K562 (cell line): ENCODE results near the gene SGCG. TPM values are rescaled to one million over a fixed set of nuclear protein-coding genes. Genes with fewer than 3 reads are reported as not detected.

Source experiments
- ATAC-seq: fragments of 200-7000 bp; cut with Tn5 transposase; 3 replicates; pipeline ENCODE4 v1.9.1; 2020; ENCODE audit warnings: moderate library complexity
- BruUV-seq: library from RNA; stranded (reverse); fragments of 400-500 nt; replicated peaks from 2 replicates; lab custom pipeline; 2021; lab: Mats Ljungman, UMichigan
- CTCF ChIA-PET: fragments of 300-600 bp; formaldehyde crosslinking; extraction: SDS; loops from one replicate; lab custom pipeline; 2021; ENCODE audit warnings: low intra/inter-chr PET ratio; lab: Yijun Ruan, JAX
- POLR2A ChIA-PET: fragments of 300-600, 350-650 bp; sonication (Branson Sonifier 250); formaldehyde crosslinking; extraction: SDS; loops from one replicate; lab custom pipeline; 2021; ENCODE audit warnings: antibody characterized with exemption, inconsistent platforms; lab: Yijun Ruan, JAX
- DNase-seq, 4 experiments: peaks; one replicate each; pipeline versions ENCODE4 v3.0.0 to v3.0.0-alpha.2; 2011 to 2018; ENCODE audit warnings: low spot score in 3 of 4, mixed read lengths in 3 of 4; ENCODE audit errors: extremely low read depth in 1 of 4
- FAIRE-seq: peaks from 2 replicates; lab custom pipeline; 2011; peaks lifted over from hg19 to GRCh38; lab: Jason Lieb, UNC
- H2AFZ ChIP-seq: 2 replicates; pipeline ENCODE4 v1.6.0; 2011; ENCODE audit warnings: low read depth, low read length, control low read depth, inconsistent platforms
- H3K27ac ChIP-seq: fragments of 200-600 bp; 3 replicates; pipeline ENCODE4 v1.8.0; 2011; ENCODE audit warnings: low read depth, mild to moderate bottlenecking, control low read depth, inconsistent platforms, low read length, moderate library complexity, mixed read lengths; ENCODE audit errors: extremely low read depth
- H3K27me3 ChIP-seq, 2 experiments: fragments of 300-600 bp in 1 of 2; 2 replicates in 1 of 2; 3 replicates in 1 of 2; pipeline versions ENCODE4 v1.6.0 to v1.8.0; 2011; ENCODE audit warnings: inconsistent platforms in 2 of 2, low read length in 2 of 2, mild to moderate bottlenecking in 1 of 2, mixed read lengths in 1 of 2, moderate library complexity in 1 of 2; ENCODE audit not compliant: control insufficient read depth in 2 of 2, insufficient read depth in 2 of 2
- H3K36me3 ChIP-seq: fragments of 300-600 bp; 3 replicates; pipeline ENCODE4 v1.8.0; 2011; ENCODE audit warnings: mild to moderate bottlenecking, low read length, inconsistent platforms; ENCODE audit not compliant: control insufficient read depth, insufficient read depth
- H3K4me1 ChIP-seq, 2 experiments: fragments of 200-600 bp in 1 of 2; replicated peaks in 1 of 2; 2 replicates in 1 of 2; 3 replicates in 1 of 2; pipeline versions ENCODE4 v1.5.1 to v1.8.0; 2011; ENCODE audit warnings: inconsistent platforms in 2 of 2, low read length in 2 of 2, mild to moderate bottlenecking in 1 of 2, mixed read lengths in 1 of 2, moderate library complexity in 1 of 2; ENCODE audit not compliant: control insufficient read depth in 2 of 2, insufficient read depth in 2 of 2
- H3K4me2 ChIP-seq: 2 replicates; pipeline ENCODE4 v1.6.1; 2011; ENCODE audit warnings: low read length, control low read depth, inconsistent platforms, mixed read lengths; ENCODE audit not compliant: insufficient read depth
- H3K4me3 ChIP-seq: fragments of 200-600 bp; sonication (generic), shearing (Covaris generic); 2 replicates; pipeline ENCODE4 v1.5.1; 2016; ENCODE audit warnings: control low read depth, inconsistent platforms
- H3K79me2 ChIP-seq: fragments of 200-600 bp; 3 replicates; pipeline ENCODE4 v1.8.0; 2011; ENCODE audit warnings: low read length, inconsistent platforms; ENCODE audit not compliant: control insufficient read depth, insufficient read depth
- H3K9ac ChIP-seq, 2 experiments: 2 replicates each; pipeline versions ENCODE4 v1.6.0 to v1.6.1; 2011; ENCODE audit warnings: low read depth in 2 of 2, low read length in 2 of 2, control low read depth in 1 of 2, inconsistent platforms in 1 of 2, mild to moderate bottlenecking in 1 of 2, mixed read lengths in 1 of 2; ENCODE audit not compliant: insufficient read depth in 1 of 2
- H3K9me1 ChIP-seq: one replicate; pipeline ENCODE4 v1.6.0; 2011; ENCODE audit warnings: inconsistent platforms, mild to moderate bottlenecking, low read length, moderate library complexity; ENCODE audit not compliant: control insufficient read depth, insufficient read depth
- H3K9me3 ChIP-seq: replicated peaks from 2 replicates; pipeline ENCODE4 v1.5.1; 2011; ENCODE audit warnings: low read depth, low read length, inconsistent platforms; ENCODE audit not compliant: control insufficient read depth, insufficient read depth
- H4K20me1 ChIP-seq: replicated peaks from 2 replicates; pipeline ENCODE4 v1.6.1; 2011; ENCODE audit warnings: low read length, inconsistent platforms, mixed read lengths; ENCODE audit not compliant: control insufficient read depth, insufficient read depth
- ARID3A ChIP-seq: IDR thresholded peaks from 2 replicates; pipeline ENCODE4 v1.6.1; 2012; ENCODE audit warnings: low read depth, low read length, improper control_type of control experiment, borderline replicate concordance
- ASH1L ChIP-seq: fragments of 450-650 bp; IDR thresholded peaks from 2 replicates; pipeline ENCODE4 v1.6.1; 2018; ENCODE audit warnings: borderline replicate concordance, mild to moderate bottlenecking, low read depth; ENCODE audit not compliant: partially characterized antibody
- ATF4 ChIP-seq: fragments of 450-650 bp; formaldehyde crosslinking; IDR thresholded peaks from 2 replicates; pipeline ENCODE4 v1.4.0; 2022; ENCODE audit warnings: mild to moderate bottlenecking, moderate library complexity
- CBFA2T2 ChIP-seq: fragments of 450-650 bp; conservative IDR thresholded peaks from 2 replicates; pipeline ENCODE4 v1.6.1; 2017; ENCODE audit warnings: mild to moderate bottlenecking
- CREB3L1 ChIP-seq: fragments of 450-650 bp; IDR thresholded peaks from 2 replicates; pipeline ENCODE4 v1.6.1; 2014; ENCODE audit warnings: low read depth, mild to moderate bottlenecking, moderate library complexity, borderline replicate concordance
- DACH1 ChIP-seq: fragments of 450-650 bp; IDR thresholded peaks from 2 replicates; pipeline ENCODE4 v1.6.1; 2018; ENCODE audit not compliant: partially characterized antibody
- MTA2 ChIP-seq: fragments of 450-650 bp; IDR thresholded peaks from 2 replicates; pipeline ENCODE4 v1.6.1; 2016; ENCODE audit warnings: low read depth
- NFRKB ChIP-seq: fragments of 450-650 bp; IDR thresholded peaks from 2 replicates; pipeline ENCODE4 v1.6.1; 2016; ENCODE audit warnings: low read depth
- PHB2 ChIP-seq: fragments of 450-650 bp; IDR thresholded peaks from 2 replicates; pipeline ENCODE4 v1.6.1; 2017; ENCODE audit warnings: low read depth
- PHF20 ChIP-seq: fragments of 450-650 bp; IDR thresholded peaks from 2 replicates; pipeline ENCODE4 v1.6.1; 2018; ENCODE audit not compliant: partially characterized antibody
- POU5F1 ChIP-seq: fragments of 150-350 bp; IDR thresholded peaks from 2 replicates; pipeline ENCODE4 v1.6.1; 2014; ENCODE audit warnings: borderline replicate concordance, low read length, low read depth, mild to moderate bottlenecking; ENCODE audit not compliant: partially characterized antibody
- SETDB1 ChIP-seq: IDR thresholded peaks from one replicate; pipeline ENCODE4 v1.6.1; 2012; ENCODE audit warnings: low read length, control low read depth, inconsistent platforms
- SMARCE1 ChIP-seq: fragments of 450-650 bp; IDR thresholded peaks from 2 replicates; pipeline ENCODE4 v1.7.1; 2016; ENCODE audit warnings: mild to moderate bottlenecking
- SNAPC5 ChIP-seq: fragments of 250-450 bp; sonication (Bioruptor Pico); IDR thresholded peaks from 2 replicates; pipeline ENCODE4 v1.8.0; 2021; ENCODE audit warnings: moderate library complexity, mild to moderate bottlenecking, inconsistent platforms
- SRSF1 ChIP-seq: fragments of 200-400 bp; formaldehyde crosslinking; IDR thresholded peaks from 2 replicates; pipeline ENCODE4 v1.6.1; 2017; ENCODE audit warnings: mild to moderate bottlenecking, low read depth, low read length, moderate library complexity
- ZNF212 ChIP-seq: fragments of 450-650 bp; formaldehyde crosslinking; IDR thresholded peaks from 2 replicates; pipeline ENCODE4 v1.4.0; 2020; ENCODE audit warnings: mild to moderate bottlenecking
- ZNF232 ChIP-seq: sonication (generic); formaldehyde crosslinking; IDR thresholded peaks from 2 replicates; pipeline ENCODE4 v1.8.0; 2022; ENCODE audit warnings: mild to moderate bottlenecking, missing genetic modification reagents
- WGBS: fragments of 100-300 bp; shearing (Covaris generic); methylation state at CpG from one replicate; pipeline ENCODE4 v1.1.6; 2016; ENCODE audit warnings: low coverage, mixed read lengths; ENCODE audit not compliant: insufficient coverage; ENCODE audit errors: missing lambda C conversion rate; 5-methylcytosine and 5-hydroxymethylcytosine counted together
- in situ Hi-C: fragments of 300-500 bp; cut with MboI; formaldehyde crosslinking; loops from 4 replicates; pipeline ENCODE4 v1.15.0; 2018; ENCODE audit warnings: inconsistent platforms, mixed read lengths
- intact Hi-C: fragments of 100-400 bp; cut with micrococcal nuclease; formaldehyde crosslinking; loops from 2 replicates; pipeline ENCODE4 v1.14.2; 2022
- polyA plus RNA-seq, 8 experiments: library from polyadenylated mRNA; depleted of rRNA in 4 of 8; stranded (reverse) in 5 of 8; unstranded in 3 of 8; fragments of >200 nt; fragmentation: Nextera tagmentation in 2 of 8; fragmentation: Illumina TruSeq in 1 of 8; extraction: Ambion mirVana in 2 of 8; extraction: Trizol in 1 of 8; gene quantifications; 2 replicates each; pipeline versions ENCODE4 v1.2.1 to v1.2.3, GENCODE V29; 2011 to 2014; ENCODE audit warnings: inconsistent platforms in 1 of 8, missing spikeins in 1 of 8
- total RNA-seq, 7 experiments: library from RNA; depleted of rRNA in 6 of 7; stranded (reverse); fragments of >200 nt in 6 of 7; fragmentation: Illumina TruSeq in 2 of 7; extraction: Trizol in 2 of 7; gene quantifications; 2 replicates each; pipeline versions ENCODE4 v1.2.1 to v1.2.3, GENCODE V29; 2011 to 2021; ENCODE audit warnings: low replicate concordance in 1 of 7

Gene SGCG
- total and polyA plus RNA-seq, 9 of the 15 experiments (the other 6 are each of a cell fraction or from before 2014, with no cell fraction given) = 0.04 to 0.44 (median 0.34) TPM

- Histone ChIP-seq H3K9me3 (no peaks in the 10 kb centered on the region), H3K4me3 (no peak overlapping the region), H2AFZ (no peak overlapping the region), H3K4me2 (no peak overlapping the region), H3K9me1 (no peaks in the 10 kb centered on the region), H3K9ac (no peak overlapping the region), H3K4me1 (no peaks in the 10 kb centered on the region), H3K79me2 (no peaks in the 10 kb centered on the region), H4K20me1 (no peaks in the 10 kb centered on the region), H3K36me3 (no peaks in the 10 kb centered on the region)
- intact Hi-C loops = no loop called here
- DNase-seq = no peak
- TF ChIP-seq SNAPC5 (CRISPR knock-in tag) (no peak), ZNF232 (CRISPR knock-in tag) (no peak), SRSF1 (no peak), PHF20 (no peak), MTA2 (no peak), CREB3L1 (no peak), ATF4 (no peak), ASH1L (no peak), POU5F1 (no peak), NFRKB (no peak), CBFA2T2 (no peak), DACH1 (no peak), ZNF212 (CRISPR knock-in tag) (no peak), PHB2 (no peak), SMARCE1 (no peak), ARID3A (no peak), SETDB1 (no peak)
- TF ChIP-seq, all 486 proteins: peak for 0
- Histone ChIP-seq H3K27me3 (no peaks in the 10 kb centered on the region), H3K27ac (no peak overlapping the region)
- in situ Hi-C loops = no loop called here
- 11% methylated on average over 4 of the region's 5 CpGs for WGBS
- ChIA-PET POLR2A (interaction anchor here (0.7 kb wide), 1 partner anchor 207 kb away, joined by 3 read pairs; no protein-coding TSS in a partner anchor), CTCF (no interaction called here)
- no peak for FAIRE-seq
- no peak for ATAC-seq
- BruUV-seq = no TSS peak
Measured at GRCh38 chr13:23243066-23243465, 62.3 kb downstream of the SGCG start.
